Measurements from ENCODE around the gene ZNF304. TPM values are rescaled to one million over a fixed set of nuclear protein-coding genes. Genes with fewer than 3 reads are reported as not detected.

The ZNF304 gene
- total and polyA plus RNA-seq, 2 of the 13 experiments (the other 11 are each of a cell fraction or from before 2014, with no cell fraction given): 3.4 to 8.0 TPM

GRCh38 chr19:57403737-57404563, 52.9 kb downstream of the ZNF304 start (continued):
- TF ChIP-seq GTF3A (CRISPR knock-in tag; conservative IDR thresholded peaks at IDR 0.05) (no peak), ZNF556 (CRISPR knock-in tag; IDR thresholded peaks at IDR 0.05; ENCODE audit: borderline replicate concordance) (no peak), FOXA1 (IDR thresholded peaks at IDR 0.05) (no peak), FOXA1 (CRISPR knock-in tag; IDR thresholded peaks at IDR 0.05) (peak; percentile 46; the same call in 1 of the 2 replicates), EP300 (IDR thresholded peaks at IDR 0.05; ENCODE audit: low read depth in 2 of 2, low read length in 2 of 2) (peak in 1 of 2 experiments; percentile 58; a peak in 2 of 4 replicates), EP300 (CRISPR knock-in tag; IDR thresholded peaks at IDR 0.05; ENCODE audit: borderline replicate concordance) (no peak), ZUFSP (CRISPR knock-in tag; IDR thresholded peaks at IDR 0.05; ENCODE audit: borderline replicate concordance) (no peak), RXRA (CRISPR knock-in tag; IDR thresholded peaks at IDR 0.05) (peak; percentile 70), THAP11 (CRISPR knock-in tag; IDR thresholded peaks at IDR 0.05) (peak; percentile 35; the same call in 1 of the 2 replicates), CEBPG (CRISPR knock-in tag; IDR thresholded peaks at IDR 0.05) (0 out of 2 replicates have a peak, but pooled peaks have one; percentile 15), FOXA3 (CRISPR knock-in tag; IDR thresholded peaks at IDR 0.05) (0 out of 2 replicates have a peak, but pooled peaks have one; percentile 20), ZGPAT (CRISPR knock-in tag; IDR thresholded peaks at IDR 0.05) (peak; percentile 40; the same call in 1 of the 2 replicates), ZNF768 (CRISPR knock-in tag; IDR thresholded peaks at IDR 0.05) (peak; percentile 22; the same call in 1 of the 2 replicates), ZNF331 (CRISPR knock-in tag; IDR thresholded peaks at IDR 0.05) (peak; percentile 66; the same call in 1 of the 2 replicates), ZFYVE20 (CRISPR knock-in tag; IDR thresholded peaks at IDR 0.05; ENCODE audit: borderline replicate concordance, low read depth) (no peak), ZFP91 (CRISPR knock-in tag; IDR thresholded peaks at IDR 0.05; ENCODE audit: borderline replicate concordance) (no peak), RARA (CRISPR knock-in tag; IDR thresholded peaks at IDR 0.05) (peak; percentile 87), TBX2 (CRISPR knock-in tag; IDR thresholded peaks at IDR 0.05; ENCODE audit: borderline replicate concordance) (0 out of 2 replicates have a peak, but pooled peaks have one; percentile 22), NR2F1 (CRISPR knock-in tag; IDR thresholded peaks at IDR 0.05) (no peak), SAP130 (CRISPR knock-in tag; IDR thresholded peaks at IDR 0.05; ENCODE audit: low read depth) (0 out of 2 replicates have a peak, but pooled peaks have one; percentile 13), NBN (conservative IDR thresholded peaks at IDR 0.05) (no peak), SIX1 (CRISPR knock-in tag; IDR thresholded peaks at IDR 0.05; ENCODE audit: borderline replicate concordance) (peak; percentile 29; the same call in 1 of the 2 replicates)

Data from HepG2 (cell line).